Measurements from ENCODE around the gene UBR3.
"Not testable (repeated sequence)": the region's sequence is repeated elsewhere in the genome, so short reads cannot be mapped to it uniquely, and the experiment has no call there.

The UBR3 gene

GRCh38 chr2:169853041-169853668, 25.9 kb downstream of the UBR3 start:
- Histone ChIP-seq H3K27ac (ENCODE audit: extremely low read depth, low read depth, low read length) (no peak overlapping the region), H3K9me3 (ENCODE audit: control insufficient read depth, insufficient read depth, low read depth, low read length) (no peaks in the 10 kb centered on the region), H3K4me1 (ENCODE audit: control insufficient read depth, insufficient read depth, low read length) (peaks cover 7% of the 10 kb centered on the region), H3K4me3 (ENCODE audit: low read depth, low read length) (no peak overlapping the region), H3K36me3 (ENCODE audit: control insufficient read depth in 2 of 2, insufficient read depth in 1 of 2, low read length in 2 of 2) (no peaks in the 10 kb centered on the region)
- ChIA-PET CTCF (interaction anchor here (0.7 kb wide), 1 partner anchor 81 kb away, joined by 3 read pairs; no protein-coding TSS in a partner anchor), POLR2A (interaction anchor here (0.6 kb wide), 1 partner anchor 1076 kb away, joined by 3 read pairs; the partner anchor contains the start of gene GORASP2)
- TF ChIP-seq ZNF146 (tag by site-specific recombination; IDR thresholded peaks at IDR 0.05) (no peak), ZBTB26 (tag by site-specific recombination; optimal IDR thresholded peaks at IDR 0.05) (no peak), SALL2 (tag by site-specific recombination; IDR thresholded peaks at IDR 0.05; ENCODE audit: borderline replicate concordance) (no peak), ZNF571 (tag by site-specific recombination; IDR thresholded peaks at IDR 0.05) (no peak), ZNF660 (tag by site-specific recombination; IDR thresholded peaks at IDR 0.05) (no peak), ZNF701 (tag by site-specific recombination; IDR thresholded peaks at IDR 0.05) (no peak), ZNF274 (IDR thresholded peaks at IDR 0.05; ENCODE audit: low read length) (no peak), ZNF274 (tag by site-specific recombination; IDR thresholded peaks at IDR 0.05; ENCODE audit: borderline replicate concordance) (no peak), AEBP2 (tag by site-specific recombination; IDR thresholded peaks at IDR 0.05; ENCODE audit: borderline replicate concordance) (no peak), KLF10 (tag by site-specific recombination; IDR thresholded peaks at IDR 0.05) (no peak)

- not testable (repeated sequence) for H3K4me3 ChIP-seq (ENCODE audit: low read depth, low read length)
Measured at GRCh38 chr2:169855281-169856258, 28.3 kb downstream of the UBR3 start.

GRCh38 chr2:169859423-169859822, 32.2 kb downstream of the UBR3 start:
- TF ChIP-seq ZNF561 (tag by site-specific recombination; IDR thresholded peaks at IDR 0.05; ENCODE audit: borderline replicate concordance) (no peak), ZNF777 (tag by site-specific recombination; IDR thresholded peaks at IDR 0.05; ENCODE audit: borderline replicate concordance) (no peak), ZNF623 (tag by site-specific recombination; IDR thresholded peaks at IDR 0.05) (no peak), TSHZ1 (tag by site-specific recombination; IDR thresholded peaks at IDR 0.05; ENCODE audit: borderline replicate concordance) (no peak), ZNF843 (tag by site-specific recombination; IDR thresholded peaks at IDR 0.05) (no peak), ZNF514 (tag by site-specific recombination; IDR thresholded peaks at IDR 0.05) (no peak), ZBTB7A (tag by site-specific recombination; IDR thresholded peaks at IDR 0.05; ENCODE audit: low read depth) (no peak), ZNF423 (tag by site-specific recombination; IDR thresholded peaks at IDR 0.05) (no peak), ZNF510 (tag by site-specific recombination; IDR thresholded peaks at IDR 0.05; ENCODE audit: insufficient replicate concordance) (no peak)
- Histone ChIP-seq H3K27ac (ENCODE audit: extremely low read depth, low read depth, low read length) (no peak overlapping the region), H3K4me3 (ENCODE audit: low read depth, low read length) (no peak overlapping the region), H3K4me1 (ENCODE audit: control insufficient read depth, insufficient read depth, low read length) (no peaks in the 10 kb centered on the region), H3K36me3 (ENCODE audit: control insufficient read depth in 2 of 2, insufficient read depth in 1 of 2, low read length in 2 of 2) (no peaks in the 10 kb centered on the region), H3K9me3 (ENCODE audit: control insufficient read depth, insufficient read depth, low read depth, low read length) (no peaks in the 10 kb centered on the region)
- CTCF ChIA-PET, result interaction anchor here (0.6 kb wide), 1 partner anchor 749 kb away, joined by 3 read pairs; no protein-coding TSS in a partner anchor
- POLR2A ChIA-PET, result no interaction called here

More at GRCh38 chr2:169855281-169856258, 28.3 kb downstream of the UBR3 start:
- H3K36me3 ChIP-seq (ENCODE audit: control insufficient read depth in 2 of 2, insufficient read depth in 1 of 2, low read length in 2 of 2); CTCF ChIA-PET; H3K4me1 ChIP-seq (ENCODE audit: control insufficient read depth, insufficient read depth, low read length); H3K9me3 ChIP-seq (ENCODE audit: control insufficient read depth, insufficient read depth, low read depth, low read length); POLR2A ChIA-PET; H3K27ac ChIP-seq (ENCODE audit: extremely low read depth, low read depth, low read length): not testable (repeated sequence)
